Prostate gland (tissue), 2 donors: Measurements from ENCODE around the gene APLP2.

Experiments used
- POLR2A ChIP-seq: fragments of 450-650 bp; IDR thresholded peaks from one replicate; pipeline ENCODE4 v1.6.1; 2016; ENCODE audit warnings: antibody characterized with exemption, mild to moderate bottlenecking
- TF ChIP-seq, protein P1 (sequence below), 4 experiments: fragments of 200-600 bp in 2 of 4; fragments of 450-650 bp in 2 of 4; sonication (generic) in 2 of 4; IDR thresholded peaks; 1 replicate in 3 of 4; 2 replicates in 1 of 4; pipeline ENCODE4 v1.5.1; 2016 to 2019; ENCODE audit warnings: antibody characterized with exemption in 4 of 4, mild to moderate bottlenecking in 2 of 4, moderate library complexity in 2 of 4

GRCh38 chr11:130042093-130042591 is 27.6 kb upstream of the APLP2 start:
- TF ChIP-seq, protein P1, sequence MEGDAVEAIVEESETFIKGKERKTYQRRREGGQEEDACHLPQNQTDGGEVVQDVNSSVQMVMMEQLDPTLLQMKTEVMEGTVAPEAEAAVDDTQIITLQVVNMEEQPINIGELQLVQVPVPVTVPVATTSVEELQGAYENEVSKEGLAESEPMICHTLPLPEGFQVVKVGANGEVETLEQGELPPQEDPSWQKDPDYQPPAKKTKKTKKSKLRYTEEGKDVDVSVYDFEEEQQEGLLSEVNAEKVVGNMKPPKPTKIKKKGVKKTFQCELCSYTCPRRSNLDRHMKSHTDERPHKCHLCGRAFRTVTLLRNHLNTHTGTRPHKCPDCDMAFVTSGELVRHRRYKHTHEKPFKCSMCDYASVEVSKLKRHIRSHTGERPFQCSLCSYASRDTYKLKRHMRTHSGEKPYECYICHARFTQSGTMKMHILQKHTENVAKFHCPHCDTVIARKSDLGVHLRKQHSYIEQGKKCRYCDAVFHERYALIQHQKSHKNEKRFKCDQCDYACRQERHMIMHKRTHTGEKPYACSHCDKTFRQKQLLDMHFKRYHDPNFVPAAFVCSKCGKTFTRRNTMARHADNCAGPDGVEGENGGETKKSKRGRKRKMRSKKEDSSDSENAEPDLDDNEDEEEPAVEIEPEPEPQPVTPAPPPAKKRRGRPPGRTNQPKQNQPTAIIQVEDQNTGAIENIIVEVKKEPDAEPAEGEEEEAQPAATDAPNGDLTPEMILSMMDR (IDR thresholded peaks at IDR 0.05), result no peak
- TF ChIP-seq POLR2A, result no peak
